Midbrain (tissue), 1 donor: ENCODE measurements around the gene PFKP.

Source experiments
- DNase-seq: peaks from one replicate; lab custom pipeline; 2025; lab: John Stamatoyannopoulos, UW

PFKP gene

DNA sequence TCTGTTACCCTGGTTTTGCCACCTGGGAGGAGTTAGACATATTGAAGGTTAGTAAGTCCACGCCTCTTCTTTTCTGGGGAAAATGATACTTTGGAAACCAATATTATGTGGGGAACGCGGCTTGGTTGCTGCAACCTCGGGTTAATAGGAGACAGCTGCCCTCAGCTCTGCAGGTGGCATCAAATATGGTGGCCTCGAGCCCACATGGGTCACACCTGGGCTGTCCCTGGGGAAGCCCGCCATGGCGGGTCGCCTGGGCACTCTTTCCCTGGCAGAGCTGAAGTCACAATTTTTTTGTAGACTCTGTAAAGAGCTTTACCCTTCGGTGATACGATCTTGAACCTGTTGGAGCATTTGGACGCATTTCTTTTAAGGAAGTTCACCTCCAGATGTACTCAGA is 2.5 kb downstream of the PFKP start:
- DNase-seq, result no peak

GRCh38 chr10:3071405-3072198 is 4.3 kb downstream of the PFKP start:
- no peak for DNase-seq

DNA sequence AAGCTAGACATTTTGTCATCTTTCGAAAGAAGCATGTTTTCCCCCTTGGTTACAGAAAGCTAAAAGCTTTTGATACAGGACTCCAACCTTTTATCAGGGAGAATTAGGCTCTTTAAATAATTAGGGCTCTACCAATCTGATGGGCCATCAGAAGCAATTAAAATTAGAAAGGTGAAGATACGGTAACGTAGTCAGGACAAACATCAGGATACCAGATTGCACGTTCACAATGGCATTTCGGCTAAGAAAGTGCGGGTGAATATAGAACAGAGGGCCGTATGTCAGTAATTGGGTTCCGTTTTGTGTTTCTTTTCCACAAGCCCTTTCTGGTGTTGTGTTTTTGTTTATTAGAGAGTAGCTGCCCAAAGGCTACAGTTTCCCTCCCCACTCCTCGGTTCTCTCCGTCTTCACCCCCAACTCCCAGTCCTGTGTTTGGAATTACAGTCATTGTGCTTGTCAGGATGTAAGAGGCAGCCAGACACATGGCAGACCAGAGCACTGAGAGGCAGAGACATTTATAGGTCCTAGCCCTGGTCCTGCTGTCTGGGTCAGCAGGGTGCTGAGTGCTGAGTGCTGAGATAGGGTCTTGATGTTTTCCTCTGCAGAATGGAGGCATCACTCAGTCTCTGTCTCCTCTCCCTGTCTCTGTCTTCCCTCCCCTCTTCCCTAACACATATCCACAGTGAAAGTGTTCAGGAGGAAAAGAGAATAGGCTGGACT is 5.5 kb downstream of the PFKP start:
- DNase-seq, result no peak

GRCh38 chr10:3074145-3074665 is 6.9 kb downstream of the PFKP start:
- no peak for DNase-seq

DNA sequence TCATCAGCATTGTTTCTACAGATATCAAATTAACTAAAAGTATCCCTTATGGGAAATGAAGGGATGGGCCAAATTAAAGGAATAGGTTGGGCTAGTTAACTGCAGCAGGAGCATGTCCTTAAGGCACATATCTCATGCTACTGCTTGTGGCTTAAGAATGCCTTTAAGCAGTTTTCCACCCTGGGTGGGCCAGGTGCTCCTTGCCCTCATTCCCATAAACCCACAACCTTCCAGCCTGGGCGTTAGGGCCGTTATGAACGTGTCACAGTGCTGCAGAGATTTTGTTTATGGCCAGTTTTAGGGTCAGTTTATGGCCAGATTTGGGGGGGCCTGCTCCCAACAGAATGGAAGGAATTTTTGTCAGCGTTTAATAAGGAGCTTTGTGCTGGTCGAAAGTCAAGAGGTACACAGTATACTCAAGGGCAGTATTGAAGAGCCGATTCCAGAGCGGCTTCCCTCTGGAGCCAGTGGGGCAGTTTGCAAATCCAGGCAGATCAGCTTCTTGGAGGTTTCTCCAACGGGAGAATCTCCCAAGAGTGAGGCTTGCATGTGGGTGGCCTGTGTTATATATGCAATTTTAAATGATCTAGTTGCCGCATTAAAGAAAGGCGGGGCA is 7.7 kb downstream of the PFKP start:
- no peak for DNase-seq

GRCh38 chr10:3076138-3076537 is 8.8 kb downstream of the PFKP start:
- DNase-seq, result no peak

DNA sequence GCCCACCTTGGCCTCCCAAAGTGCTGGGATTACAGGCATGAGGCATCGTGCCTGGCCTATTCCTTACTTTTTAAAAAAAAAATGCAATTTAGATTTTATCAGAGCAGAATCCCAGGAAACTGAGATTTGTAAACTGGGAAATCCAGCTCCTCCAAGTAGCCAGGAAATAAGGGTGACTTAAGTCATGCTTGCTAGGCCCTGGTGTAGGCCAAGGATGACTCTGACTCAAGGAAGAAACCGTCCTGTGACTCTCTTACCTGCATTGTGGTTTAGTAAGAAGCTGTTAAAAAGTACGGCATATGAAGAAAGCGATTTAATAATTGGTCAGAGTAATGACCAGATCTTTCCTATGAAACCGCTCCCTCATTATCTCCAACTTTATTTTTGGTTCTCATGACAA is 10.2 kb downstream of the PFKP start:
- no peak for DNase-seq

DNA sequence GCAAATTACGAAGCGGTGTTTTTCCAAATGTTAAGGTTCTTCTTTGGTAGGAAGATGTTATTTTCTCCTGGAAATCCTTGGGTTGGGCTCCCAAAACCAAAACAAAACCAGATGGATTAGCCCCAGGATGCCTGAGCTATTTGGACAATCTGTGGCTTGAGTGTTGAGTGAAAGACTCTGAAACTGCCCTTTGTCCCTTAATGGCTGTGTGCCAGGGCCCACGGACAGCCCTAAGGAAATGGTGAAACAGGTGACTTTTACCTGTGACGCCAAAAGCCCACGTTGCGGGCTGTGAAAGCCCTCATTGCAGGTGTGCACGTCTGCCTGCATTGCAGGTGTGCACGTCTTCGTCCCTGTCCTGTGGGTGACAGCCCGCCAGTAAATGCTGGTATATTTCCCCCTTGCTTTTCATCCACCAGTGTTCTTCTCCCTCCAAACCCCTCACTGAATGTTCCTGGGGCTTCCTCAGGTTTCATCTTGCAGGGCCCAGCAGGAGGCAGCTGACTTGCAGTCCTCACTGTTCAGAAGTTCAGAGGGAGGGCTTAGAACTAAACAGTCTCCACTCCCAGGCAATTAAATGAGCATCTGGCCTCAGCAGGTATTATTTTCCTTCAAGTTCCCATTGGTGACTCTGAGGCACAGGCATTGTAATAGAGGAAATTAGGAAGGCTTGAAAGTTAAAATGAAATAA is 10.7 kb downstream of the PFKP start:
- DNase-seq, result no peak

GRCh38 chr10:3081383-3081981 is 14.1 kb downstream of the PFKP start:
- no peak for DNase-seq

DNA sequence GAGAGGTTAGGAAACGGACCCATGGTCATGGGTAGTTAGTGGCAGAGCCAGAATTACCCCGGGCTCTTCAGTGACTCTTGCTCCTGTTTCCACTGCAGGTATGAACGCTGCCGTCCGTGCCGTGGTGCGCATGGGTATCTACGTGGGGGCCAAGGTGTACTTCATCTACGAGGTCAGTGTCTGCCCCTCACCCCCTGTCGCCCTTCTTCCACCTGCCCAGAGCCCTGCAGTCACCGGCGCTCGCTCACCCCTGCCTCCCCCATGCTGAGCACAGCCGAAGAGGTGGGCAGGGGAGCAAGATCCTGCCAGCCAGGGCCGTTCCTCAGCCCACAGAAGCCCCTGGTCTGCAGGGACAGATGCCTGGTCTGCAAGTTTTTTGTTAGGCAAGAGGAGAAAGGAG is 14.9 kb downstream of the PFKP start:
- no peak for DNase-seq

GRCh38 chr10:3085785-3086567 is 18.6 kb downstream of the PFKP start:
- DNase-seq, result no peak

GRCh38 chr10:3090388-3090787 is 23.0 kb downstream of the PFKP start:
- no peak for DNase-seq

DNA sequence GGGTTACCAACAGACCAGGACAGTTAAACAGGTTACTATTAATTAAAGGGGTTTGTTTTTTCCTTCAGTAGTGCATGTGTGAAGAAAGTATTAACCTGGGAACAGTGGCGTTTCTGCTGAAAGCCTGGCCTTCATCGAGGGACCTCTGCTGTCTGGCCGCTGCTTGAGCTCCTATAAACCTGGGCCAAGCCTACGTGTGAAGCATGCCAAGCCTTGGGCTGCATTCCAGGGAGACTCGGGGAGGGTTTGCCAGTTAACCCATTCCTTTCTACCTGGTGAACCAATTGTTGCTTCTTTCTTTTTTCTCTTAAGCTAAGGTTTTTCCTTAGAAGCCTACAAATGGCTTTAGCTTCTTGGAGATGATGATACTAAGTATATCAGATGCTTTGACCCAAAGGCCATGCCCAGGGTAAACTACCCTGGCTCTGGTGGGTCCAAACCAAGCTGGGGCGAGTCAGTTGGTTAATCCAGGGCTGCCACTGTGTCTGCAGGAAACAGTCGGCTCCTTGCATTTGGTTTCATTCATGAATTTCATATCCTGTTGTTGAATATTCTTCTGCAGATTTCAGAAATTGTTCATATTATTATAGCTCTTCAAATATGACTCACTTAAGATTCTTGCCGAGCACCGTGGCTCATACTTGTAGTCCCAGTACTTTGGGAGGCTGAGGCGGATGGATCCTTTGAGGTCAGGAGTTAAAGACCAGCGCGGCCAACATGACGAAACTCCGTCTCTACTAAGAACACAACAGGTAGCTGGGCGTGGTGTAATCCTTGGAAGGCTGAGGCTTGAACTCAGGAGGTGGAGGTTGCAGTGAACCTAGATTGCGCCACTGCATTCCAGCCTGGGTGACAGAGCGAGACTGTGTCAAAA is 23.8 kb downstream of the PFKP start:
- peak; percentile 65 for DNase-seq

GRCh38 chr10:3091921-3092320 is 24.6 kb downstream of the PFKP start:
- no peak for DNase-seq

DNA sequence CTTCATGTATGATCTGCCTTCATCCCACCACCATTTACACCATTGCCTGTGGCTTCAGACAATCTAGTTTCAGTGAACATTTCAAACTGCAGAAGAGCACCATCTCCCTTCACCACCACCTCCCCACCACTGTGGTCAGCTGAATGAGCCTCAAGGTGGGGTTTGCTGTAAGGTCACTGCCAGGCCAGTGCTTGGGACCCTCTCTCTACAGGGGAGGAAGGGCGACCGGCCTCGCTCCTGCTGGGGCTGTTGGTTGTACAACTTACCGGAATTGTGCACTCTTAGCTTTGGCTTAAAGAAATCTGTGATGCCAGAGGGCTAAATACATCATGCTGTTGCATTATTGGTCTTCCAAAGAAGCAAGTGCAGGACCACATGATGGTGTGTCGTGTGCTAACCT is 26.6 kb downstream of the PFKP start:
- no peak for DNase-seq

DNA sequence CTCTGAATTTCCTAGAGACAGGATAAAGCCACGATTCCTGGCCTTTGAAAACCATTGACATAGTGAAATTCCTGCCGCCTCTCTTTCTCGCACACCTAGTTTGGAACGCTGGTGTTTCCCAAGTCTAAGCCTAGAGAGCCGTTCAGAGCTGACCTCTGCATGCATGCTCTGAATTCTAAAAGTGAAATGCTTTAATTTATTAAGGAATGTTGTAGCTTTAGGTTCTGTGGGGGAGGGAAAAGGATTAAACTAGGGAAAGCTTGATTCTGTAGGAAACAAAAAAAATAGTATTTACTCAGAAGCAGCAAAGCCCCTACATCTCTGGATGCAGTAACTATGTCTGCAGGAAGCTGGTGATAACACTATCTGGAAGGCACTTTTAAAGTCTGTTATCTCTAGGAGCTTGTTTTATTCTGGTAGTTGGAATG is 27.3 kb downstream of the PFKP start:
- no peak for DNase-seq

- no peak for DNase-seq
Observed at GRCh38 chr10:3095373-3096139, 28.2 kb downstream of the PFKP start.

DNA sequence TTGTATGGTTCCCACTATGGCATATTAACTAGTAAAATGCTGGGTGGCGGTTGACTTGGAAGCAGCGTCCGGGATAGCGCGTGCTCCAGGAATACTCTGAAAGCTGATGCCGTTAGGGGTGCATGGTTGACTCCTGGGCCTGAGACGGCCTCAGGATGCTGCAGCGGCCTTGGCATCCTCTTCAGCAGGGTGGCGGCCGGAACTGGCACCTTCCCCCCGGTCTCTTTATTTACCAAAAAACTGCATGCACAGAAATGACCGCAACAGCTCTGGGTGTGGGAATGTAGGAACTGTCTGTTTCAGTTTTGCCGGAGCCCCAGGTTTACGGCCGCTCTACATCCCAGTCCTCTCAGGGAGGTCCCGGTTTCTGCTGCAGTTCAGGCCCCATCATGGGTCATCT is 28.8 kb downstream of the PFKP start:
- DNase-seq, result no peak

- no peak for DNase-seq
Observed at GRCh38 chr10:3097160-3097559, 29.8 kb downstream of the PFKP start.
